CD4-positive, alpha-beta T cell treated with Interleukin-10 for 1 hour (primary cell): ENCODE results near the gene SRSF8.

Experiments used
- DNase-seq: peaks from one replicate; pipeline ENCODE4 v3.0.0-alpha.2; 2020

SRSF8 gene

DNA sequence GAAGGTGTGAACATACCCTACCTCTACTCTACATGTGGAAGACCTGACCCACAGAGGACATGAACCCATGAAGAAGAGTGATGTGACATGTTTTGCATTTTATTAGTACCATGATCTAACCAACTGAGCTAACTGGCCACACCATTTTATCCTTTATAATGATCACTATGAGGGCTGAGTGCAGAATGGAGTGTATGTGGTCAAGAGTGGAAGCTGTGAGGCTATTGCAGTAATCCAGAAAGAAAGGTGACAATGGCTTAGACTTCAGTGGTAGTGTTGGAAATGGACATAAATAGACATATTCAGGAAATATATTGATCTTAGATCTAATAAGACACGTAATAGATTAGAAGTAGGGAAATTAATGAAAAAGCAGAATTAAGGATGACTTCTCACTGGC lies 3.8 kb downstream of the SRSF8 start:
- no peak for DNase-seq

DNA sequence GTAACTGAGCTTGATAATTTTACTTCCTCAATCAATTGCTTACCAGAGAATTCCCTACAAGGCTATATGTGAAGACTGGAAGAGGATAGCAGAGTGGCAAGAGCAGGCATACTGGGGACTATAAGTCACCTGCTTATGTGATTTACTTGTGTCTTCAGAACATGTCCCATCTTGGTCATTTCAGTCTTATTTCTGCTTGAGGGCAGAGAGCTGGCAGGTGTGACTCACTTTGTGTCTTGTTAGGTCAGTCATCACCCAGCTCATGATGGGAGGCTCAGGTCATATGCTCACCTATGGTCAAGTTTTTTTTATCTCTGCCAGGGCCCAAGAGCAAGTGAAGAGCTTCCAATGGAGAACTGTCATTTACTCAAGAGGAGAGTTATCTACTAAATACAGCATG lies 6.2 kb downstream of the SRSF8 start:
- no peak for DNase-seq

DNA sequence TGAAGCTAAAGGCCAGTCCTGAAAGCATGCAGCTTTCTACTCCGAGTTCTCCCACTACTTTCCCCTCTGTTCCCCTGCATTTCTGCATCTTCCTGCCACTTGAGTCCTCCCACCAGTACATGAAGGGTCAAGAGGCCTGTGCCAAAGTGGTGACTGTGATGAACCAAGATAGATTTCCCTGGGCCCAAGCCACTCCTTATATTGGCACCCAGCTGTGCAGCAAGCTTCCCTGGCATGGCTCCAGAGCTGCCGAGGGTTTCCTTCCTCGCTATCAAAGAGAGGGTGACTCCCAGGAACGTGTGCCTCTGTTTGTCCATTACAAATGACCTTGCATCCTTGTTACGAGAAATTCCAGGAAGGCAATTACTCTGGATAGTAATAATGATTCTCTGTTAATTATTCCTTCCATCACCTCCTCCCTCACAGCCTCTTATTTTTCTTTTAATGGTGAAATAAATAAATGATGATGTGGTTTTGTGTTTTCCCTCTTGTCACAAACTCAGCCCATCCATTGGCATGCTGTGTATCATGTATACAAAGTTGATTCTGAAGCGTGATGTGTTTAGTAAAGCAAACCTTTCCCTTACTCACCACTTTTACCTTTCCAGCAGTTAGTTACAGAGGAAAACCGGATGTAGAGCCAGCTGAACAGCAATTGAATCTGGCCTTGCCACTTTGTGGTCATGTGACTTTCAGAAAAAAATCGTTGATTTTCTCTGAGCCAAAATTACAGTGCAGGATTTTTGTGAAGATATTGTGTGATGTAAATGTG lies 8.3 kb downstream of the SRSF8 start:
- no peak for DNase-seq

DNA sequence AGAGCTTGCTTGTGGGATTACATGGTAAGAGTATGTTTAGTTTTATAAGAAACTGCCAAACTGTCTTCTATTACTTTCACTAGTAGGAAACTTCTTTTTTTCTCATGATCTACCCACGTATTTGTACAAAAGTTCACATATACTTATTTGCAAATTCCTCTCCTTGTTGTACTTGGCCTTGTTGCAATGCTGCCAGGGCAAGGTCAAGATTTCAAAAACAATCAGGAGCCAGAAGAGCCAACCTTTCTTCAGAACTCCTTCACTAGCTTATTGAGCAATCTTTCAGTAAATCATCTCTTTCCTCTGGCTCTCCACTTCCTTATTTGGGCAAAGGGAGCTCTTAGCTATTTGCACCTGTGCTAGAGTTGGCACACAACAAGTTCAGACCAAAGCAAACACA lies 9.7 kb downstream of the SRSF8 start:
- no peak for DNase-seq

DNA sequence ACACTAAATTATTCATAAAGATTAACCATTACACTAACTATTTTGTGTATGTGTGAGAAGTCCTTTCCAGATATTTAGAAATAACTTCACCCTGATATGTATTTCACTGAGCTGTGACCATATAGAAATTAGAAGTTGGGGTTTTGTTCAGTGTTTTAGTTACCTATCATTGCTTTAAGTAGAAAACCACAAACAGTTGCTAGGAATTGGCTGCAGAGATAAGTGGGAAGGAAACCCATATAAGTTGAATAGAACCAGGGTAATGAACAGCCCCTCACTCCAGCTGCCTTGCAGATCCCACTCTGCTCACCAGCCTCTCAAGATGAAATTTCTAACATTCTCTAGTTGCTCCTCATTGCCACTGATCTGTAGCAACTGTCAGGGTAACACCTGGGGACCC lies 10.3 kb downstream of the SRSF8 start:
- DNase-seq = no peak

DNA sequence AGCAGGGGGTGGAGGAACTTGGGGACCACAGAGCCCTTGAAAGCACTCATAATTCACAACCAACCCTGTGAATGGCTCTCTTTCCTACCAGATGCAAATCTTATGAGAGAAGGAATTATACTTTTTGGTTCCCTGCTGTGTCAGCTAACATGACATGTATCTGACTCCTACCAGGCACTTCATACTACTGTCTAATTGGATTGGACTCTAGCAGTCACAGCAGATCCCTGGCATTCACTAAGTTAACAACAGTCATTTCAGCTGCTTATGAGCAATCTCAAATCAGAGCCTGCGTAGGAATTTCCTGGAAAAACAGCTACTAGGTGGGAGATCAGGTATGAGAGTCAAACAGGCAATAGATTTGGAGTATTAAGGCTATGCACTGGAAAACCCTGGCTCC lies 11.8 kb downstream of the SRSF8 start:
- DNase-seq = no peak

DNA sequence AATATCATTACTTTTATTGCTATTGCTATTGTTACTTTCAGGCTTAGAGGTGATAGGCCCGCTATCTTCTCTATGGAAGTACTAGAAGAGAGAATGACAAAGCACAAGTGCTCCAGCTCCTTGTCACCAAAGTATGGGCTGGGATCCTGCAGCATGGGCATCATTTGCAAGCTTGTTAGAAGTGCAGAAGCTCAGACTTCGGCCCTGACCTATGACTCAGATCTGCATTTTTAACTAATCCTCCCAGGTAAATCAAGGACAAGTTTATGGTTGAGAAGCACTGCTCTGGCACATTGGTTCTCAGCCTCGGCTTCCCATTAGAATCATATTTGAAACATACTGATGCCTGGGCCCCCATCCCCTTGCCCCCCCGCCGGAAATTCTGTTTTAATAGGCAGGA lies 14.3 kb downstream of the SRSF8 start:
- no peak for DNase-seq

DNA sequence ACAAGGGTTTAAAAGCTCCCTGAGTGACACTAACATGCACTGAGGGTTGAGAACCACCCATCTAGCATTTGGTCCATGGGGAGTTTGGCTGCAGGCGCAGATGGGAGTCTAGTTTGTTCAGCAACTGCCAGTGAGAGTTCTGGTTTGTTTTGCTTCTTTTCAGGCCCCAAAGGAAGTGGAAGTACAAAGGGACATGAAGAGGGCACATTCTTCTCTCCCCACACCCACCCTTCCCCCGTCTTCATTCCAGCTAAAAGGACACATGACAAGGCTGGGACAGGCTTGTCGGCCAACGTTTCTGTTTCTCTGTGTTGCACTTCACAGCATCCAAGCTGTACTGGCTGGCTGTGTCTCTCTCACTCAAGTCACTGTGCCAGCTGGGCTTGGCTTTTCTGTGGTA lies 14.7 kb downstream of the SRSF8 start:
- DNase-seq = no peak

DNA sequence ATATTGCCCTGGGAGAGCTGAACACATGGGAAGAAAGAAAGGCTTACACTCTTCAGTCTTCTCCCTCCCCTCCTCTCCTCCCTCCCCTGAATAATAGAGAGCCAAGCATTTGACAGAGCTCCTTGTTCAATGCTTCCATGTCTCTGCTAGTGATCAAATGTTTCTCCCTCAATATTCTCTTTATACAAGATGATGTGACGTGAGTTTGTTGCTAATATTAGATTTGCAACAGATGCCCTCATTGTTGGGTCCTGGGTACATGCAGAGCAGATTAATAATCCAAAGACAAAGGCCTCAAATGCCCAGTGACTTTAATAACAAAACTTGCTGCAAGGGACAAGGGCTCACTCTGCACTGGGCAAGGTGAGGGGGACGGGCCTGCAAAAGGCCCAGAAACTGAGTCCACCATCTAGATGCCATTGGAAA lies 15.9 kb downstream of the SRSF8 start:
- no peak for DNase-seq

DNA sequence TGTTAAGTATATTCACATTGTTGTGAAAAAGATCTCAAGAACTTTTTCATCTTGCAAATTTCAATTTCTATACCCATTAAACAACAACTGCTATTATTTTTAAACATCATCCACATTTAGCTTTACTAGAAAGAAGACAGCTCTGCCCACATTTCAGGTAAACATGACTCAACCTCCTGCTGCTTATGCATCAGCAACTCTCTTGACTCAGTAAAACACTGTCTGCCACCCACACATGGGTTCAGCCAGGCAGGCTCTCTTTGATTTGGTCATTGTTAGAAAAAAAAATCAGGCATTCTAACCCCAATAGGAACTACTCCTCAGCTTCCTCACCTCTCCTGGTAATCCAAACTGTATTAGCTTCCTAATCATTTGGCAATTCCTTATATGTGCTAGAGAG lies 17.8 kb downstream of the SRSF8 start:
- DNase-seq = no peak

DNA sequence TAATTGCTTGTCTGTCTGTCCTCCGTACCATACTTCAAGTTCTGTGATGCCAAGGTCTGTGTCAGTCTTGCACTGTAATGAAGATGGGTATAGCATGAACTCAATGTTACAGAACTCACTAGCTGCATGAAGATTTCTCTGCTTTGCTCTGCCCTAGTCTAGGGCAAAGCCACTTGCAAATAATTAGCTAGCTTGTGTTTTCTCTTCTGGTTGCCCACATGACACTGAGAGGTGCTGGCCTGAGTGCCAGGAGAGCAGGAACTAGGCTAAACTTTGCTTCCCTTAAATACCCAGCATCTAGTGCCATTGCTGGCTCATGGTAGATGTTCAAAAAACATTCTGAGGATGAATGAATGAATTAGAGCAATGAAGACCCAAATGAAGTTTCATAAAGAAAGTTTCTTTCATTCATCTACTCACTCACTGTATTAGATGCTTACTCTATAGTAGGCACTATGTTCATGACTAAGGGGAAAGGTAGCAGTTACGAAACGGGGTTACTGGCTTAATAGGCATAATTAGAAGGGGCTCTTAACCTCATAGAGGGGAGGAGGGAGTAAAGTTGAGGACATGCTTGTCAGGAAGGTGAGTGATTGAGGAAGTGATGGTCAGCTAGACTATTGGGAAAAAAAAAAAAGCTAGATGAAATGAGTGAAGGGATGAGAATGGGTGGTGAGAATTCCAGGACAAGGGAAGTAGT lies 18.5 kb downstream of the SRSF8 start:
- DNase-seq = no peak

DNA sequence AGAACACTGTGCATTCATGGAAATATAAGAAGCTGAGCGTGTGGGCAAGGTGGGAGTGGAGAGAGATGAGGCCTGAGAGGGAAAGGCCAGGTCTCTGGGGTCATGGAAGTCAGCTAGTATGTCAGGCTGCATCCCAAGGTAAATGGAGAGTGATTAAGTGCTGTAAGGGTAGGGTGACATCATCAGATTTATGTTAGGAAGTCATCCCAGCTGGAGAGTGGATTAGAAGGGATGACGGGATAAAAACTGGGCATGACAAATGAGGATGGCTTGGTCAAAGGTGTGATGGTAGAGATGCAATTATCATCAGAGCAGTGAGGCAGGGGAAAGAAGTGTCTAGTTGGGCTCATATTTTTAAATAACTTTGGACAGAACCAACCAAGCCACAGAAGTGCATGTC lies 19.4 kb downstream of the SRSF8 start:
- DNase-seq = no peak

DNA sequence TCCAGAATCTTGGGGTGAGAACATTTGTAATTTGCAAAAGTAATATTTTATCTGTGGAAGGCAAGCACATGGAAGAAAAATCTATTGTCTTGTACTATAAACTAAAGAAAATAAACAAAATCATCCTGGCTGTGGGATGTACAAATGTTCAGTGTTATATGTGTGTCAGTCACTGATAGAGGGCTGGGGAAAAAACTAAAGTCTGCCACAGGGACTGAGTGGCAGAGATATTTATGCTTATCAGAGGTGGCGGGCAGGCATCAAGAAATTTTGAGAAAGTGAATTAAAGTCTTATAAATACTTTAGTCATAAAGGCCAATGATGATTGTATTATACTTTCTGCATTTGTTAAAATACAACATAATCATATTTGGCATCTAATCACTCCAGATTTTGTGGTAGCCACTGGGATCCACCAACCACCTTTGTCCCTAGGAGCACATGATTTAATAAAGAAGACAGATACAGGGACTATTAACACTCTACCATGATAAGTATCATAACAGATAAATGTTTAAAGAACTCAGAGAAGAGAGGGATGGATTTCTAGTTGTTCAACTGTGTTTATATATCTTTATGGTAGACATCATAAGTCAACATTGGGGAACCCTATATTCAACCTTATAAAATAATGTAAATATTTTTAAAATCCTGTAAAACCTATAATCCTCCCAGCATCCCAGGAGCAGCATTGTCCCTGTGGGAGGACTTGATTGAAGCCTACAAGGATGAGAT lies 20.3 kb downstream of the SRSF8 start:
- DNase-seq = no peak

DNA sequence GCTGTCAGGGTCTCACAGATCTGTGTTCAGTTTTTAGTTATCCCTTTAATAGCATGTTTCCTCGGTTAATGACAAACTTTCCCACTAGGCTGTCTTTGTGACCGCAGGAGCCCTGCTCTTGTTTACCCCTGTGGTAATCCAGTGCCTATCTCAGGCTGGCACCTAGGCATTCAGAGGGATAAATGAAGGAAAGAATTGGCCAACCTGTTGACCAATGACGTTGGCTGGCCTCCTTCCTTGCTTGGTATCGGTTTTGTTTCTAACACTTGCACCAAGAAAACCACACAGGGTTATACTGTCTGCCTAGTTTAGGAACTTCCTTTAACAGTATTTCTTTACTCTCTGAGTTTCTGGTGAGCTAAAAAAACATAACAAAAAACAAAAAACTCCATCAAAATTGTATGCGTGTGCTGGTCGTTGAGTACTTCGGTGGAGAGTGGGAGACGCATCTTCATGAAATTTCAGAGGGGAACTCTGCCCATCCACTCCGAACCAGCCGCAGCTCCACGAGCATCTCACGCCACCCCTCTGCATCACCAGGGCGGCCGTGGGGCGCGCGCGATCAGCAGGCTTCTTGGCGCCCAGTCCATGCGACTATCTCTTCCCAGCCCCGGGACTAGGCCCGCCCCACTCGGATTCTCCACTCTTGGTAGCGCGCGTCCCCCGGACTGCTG lies 22.4 kb downstream of the SRSF8 start:
- DNase-seq = peak; percentile 47

DNA sequence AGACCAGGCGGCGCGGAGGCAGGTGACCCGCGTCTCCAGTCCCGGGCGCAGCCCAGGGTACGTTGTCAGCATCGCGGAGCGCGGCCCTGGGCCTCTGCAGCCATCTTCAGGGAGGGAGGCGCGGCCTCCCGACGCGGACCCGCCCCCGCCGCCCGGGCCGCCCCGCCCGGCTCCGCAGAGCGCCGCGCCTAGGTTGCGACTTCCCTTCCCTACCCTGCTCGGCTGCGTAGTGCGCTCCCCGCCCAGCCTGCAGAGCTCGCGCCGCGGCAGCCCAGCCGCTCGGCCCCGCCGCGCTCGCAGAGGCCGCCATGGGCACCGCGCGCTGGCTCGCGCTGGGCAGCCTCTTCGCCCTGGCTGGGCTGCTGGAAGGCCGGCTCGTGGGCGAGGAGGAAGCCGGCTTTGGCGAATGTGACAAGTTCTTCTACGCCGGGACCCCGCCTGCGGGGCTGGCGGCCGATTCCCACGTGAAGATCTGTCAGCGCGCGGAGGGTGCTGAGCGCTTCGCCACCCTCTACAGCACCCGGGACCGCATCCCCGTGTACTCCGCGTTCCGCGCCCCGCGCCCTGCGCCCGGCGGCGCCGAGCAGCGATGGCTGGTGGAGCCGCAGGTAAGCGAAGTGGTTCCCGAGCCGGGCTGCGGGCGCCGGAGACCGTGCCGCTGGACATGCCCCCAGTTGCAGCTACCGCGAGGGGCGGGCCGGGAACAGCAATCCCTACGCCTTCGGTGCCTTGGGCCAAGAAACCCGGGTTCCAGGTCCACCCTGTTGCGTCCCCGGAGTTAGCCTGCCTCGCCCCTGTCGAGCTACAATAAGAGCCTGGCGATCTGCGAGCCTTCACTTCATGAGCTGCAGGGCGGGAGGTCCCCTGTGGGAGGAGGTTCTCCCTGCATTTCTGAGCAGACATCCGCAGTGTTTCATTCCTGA lies 23.2 kb downstream of the SRSF8 start, which contains the start of gene ENDOD1:
ENDOD1 (plus strand) TSS at position 227 of the 923 bp plus-strand sequence; CDS start at position 309, 82 bp downstream.
- peak; percentile 87 for DNase-seq

DNA sequence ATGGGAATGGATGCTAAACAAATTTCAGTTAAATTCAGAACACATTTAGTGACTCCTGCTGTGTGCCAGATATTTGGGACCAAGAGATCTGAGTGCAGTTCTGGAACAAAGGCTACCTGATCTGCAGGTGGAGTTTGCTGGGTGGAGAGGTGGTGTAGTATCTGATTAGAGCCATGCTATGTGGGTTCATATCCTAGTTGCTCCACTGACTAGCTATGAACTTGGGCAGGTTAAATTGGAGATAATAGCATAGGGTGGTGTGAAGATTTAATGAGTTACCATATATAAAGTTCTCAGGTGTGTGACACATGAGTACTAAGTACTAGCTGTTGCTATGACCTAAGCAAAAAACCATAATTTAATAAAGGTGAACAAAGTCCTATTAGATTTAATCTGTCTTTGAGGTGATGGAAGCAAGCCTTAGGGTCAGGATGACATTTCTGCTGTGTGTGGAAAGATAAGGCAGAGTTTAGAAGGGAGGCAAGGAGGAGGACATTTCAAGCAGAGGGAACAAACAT lies 25.0 kb downstream of the SRSF8 start:
- no peak for DNase-seq

DNA sequence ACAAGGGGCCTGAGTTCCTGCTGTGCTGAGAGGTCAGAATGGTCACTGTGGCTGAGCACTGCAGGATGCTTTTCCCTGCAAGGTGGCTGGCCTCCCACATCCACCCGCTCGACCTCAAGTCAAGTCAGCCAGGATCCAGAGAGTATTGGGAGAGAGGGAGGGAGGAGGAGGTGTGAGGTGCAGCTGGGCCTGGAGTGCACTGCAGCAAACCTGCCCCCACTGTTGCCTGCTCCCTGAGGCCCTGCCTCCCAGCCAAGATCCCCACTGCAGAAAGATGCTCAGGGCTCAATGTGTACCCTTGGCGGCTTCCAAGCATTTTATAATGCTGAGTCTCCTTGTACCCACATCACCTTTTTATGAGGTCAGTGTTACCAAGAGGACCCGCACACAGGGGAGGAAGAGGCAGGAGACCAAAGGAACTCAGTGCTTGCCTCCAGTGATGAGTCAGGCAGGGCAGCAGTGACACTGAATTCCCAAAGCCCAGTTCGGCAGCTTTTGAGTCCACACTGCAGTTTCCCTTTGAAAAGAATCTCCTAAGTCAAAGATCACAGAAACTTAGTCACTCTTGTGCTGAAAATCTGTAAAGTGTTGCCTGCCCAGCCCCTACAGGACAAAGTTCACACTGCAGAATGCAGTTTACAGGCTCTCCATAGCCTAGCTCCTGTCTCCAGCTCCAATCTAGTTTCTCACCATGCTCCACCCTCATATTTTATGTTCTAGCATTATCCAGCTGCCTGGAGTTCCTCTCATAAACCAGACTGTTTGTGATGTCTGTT lies 26.0 kb downstream of the SRSF8 start:
- DNase-seq = peak; percentile 31

DNA sequence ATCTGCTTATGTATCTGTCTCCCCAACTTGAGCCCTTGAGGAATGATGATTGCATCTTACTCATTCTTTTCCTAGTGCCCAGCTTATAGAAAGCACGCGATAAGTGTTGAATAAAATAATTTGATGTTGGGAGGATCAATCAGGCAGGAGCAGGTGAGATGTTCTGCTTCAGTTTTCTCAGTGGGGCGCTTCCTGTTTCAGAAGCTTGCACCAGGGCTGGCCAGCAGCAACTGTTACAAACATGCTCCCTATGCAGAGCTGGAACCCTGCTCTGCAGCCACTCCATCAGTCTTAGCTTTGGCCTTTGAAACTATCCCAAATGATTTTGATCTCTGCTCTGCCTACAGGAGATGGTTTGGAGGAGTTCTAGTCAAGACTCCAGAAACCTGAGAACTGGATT lies 26.8 kb downstream of the SRSF8 start:
- DNase-seq = no peak

DNA sequence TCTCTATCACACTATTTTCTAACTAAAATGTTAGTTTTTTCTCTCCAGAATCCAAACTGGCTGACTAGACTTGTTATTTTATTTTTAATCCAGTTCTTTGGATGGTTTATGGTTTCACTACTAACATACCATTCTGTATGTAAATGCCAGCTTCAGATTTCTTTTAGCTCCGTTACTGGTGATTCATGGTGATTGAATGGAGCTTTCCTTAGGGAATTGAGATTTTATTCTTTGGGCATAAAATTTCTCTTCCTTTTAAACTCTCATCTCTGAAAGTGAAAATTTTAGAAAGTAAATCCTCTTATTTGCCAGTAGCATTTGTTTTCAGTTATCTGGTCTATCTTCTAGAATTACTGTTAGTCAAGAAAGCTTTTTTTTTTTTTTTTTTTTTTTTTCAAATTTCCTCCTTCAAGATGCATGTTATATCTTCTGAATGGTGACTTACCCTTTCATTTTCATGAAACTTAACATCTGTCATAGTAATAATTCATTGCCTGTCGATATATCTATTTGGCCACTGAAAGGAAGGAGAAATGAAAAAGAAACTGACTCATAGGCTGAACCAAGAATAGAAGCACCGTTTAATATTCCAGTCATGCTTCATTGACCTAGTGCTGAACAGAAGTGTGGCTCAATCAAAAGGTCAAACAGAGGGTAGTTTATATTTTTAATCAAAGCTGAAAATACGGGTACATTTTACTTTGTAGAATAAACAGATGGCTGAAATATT lies 29.3 kb downstream of the SRSF8 start:
- peak; percentile 7 for DNase-seq

DNA sequence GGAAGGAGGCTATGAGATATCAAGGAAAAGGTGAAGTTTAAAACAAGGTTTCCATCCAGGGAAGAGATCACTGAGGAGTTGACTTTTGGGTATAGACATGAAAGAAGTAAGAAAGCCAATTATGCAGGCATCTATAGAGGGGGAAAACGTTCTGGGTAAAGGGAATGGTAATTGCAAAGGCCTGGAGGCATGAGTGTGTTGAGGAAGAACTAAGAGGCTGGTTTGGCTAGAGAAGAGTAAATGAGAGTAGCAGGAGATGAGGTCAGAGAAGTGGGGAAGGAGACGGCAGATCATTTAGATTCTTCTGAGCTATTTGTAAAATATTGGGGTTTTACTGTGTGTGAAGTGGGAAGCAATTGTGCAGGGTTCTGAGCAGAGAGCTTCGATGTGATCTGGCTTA lies 30.5 kb downstream of the SRSF8 start:
- DNase-seq = no peak
